K562 (cell line): ENCODE measurements around the gene PPDPF. TPM values are rescaled to one million over a fixed set of nuclear protein-coding genes. Genes with fewer than 3 reads are reported as not detected.

Source experiments
- ATAC-seq: fragments of 200-7000 bp; cut with Tn5 transposase; 3 replicates; pipeline ENCODE4 v1.9.1; 2020; ENCODE audit warnings: moderate library complexity
- BruUV-seq: library from RNA; stranded (reverse); fragments of 400-500 nt; replicated peaks from 2 replicates; lab custom pipeline; 2021; lab: Mats Ljungman, UMichigan
- CTCF ChIA-PET: fragments of 300-600 bp; formaldehyde crosslinking; extraction: SDS; loops from one replicate; lab custom pipeline; 2021; ENCODE audit warnings: low intra/inter-chr PET ratio; lab: Yijun Ruan, JAX
- POLR2A ChIA-PET: fragments of 300-600, 350-650 bp; sonication (Branson Sonifier 250); formaldehyde crosslinking; extraction: SDS; loops from one replicate; lab custom pipeline; 2021; ENCODE audit warnings: antibody characterized with exemption, inconsistent platforms; lab: Yijun Ruan, JAX
- DNase-seq, 4 experiments: peaks; one replicate each; pipeline versions ENCODE4 v3.0.0 to v3.0.0-alpha.2; 2011 to 2018; ENCODE audit warnings: low spot score in 3 of 4, mixed read lengths in 3 of 4; ENCODE audit errors: extremely low read depth in 1 of 4
- FAIRE-seq: peaks from 2 replicates; lab custom pipeline; 2011; peaks lifted over from hg19 to GRCh38; lab: Jason Lieb, UNC
- H2AFZ ChIP-seq: 2 replicates; pipeline ENCODE4 v1.6.0; 2011; ENCODE audit warnings: low read depth, low read length, control low read depth, inconsistent platforms
- H3K27ac ChIP-seq: fragments of 200-600 bp; 3 replicates; pipeline ENCODE4 v1.8.0; 2011; ENCODE audit warnings: low read depth, mild to moderate bottlenecking, control low read depth, inconsistent platforms, low read length, moderate library complexity, mixed read lengths; ENCODE audit errors: extremely low read depth
- H3K27me3 ChIP-seq, 2 experiments: fragments of 300-600 bp in 1 of 2; 2 replicates in 1 of 2; 3 replicates in 1 of 2; pipeline versions ENCODE4 v1.6.0 to v1.8.0; 2011; ENCODE audit warnings: inconsistent platforms in 2 of 2, low read length in 2 of 2, mild to moderate bottlenecking in 1 of 2, mixed read lengths in 1 of 2, moderate library complexity in 1 of 2; ENCODE audit not compliant: control insufficient read depth in 2 of 2, insufficient read depth in 2 of 2
- H3K36me3 ChIP-seq: fragments of 300-600 bp; 3 replicates; pipeline ENCODE4 v1.8.0; 2011; ENCODE audit warnings: mild to moderate bottlenecking, low read length, inconsistent platforms; ENCODE audit not compliant: control insufficient read depth, insufficient read depth
- H3K4me1 ChIP-seq, 2 experiments: fragments of 200-600 bp in 1 of 2; replicated peaks in 1 of 2; 2 replicates in 1 of 2; 3 replicates in 1 of 2; pipeline versions ENCODE4 v1.5.1 to v1.8.0; 2011; ENCODE audit warnings: inconsistent platforms in 2 of 2, low read length in 2 of 2, mild to moderate bottlenecking in 1 of 2, mixed read lengths in 1 of 2, moderate library complexity in 1 of 2; ENCODE audit not compliant: control insufficient read depth in 2 of 2, insufficient read depth in 2 of 2
- H3K4me2 ChIP-seq: 2 replicates; pipeline ENCODE4 v1.6.1; 2011; ENCODE audit warnings: low read length, control low read depth, inconsistent platforms, mixed read lengths; ENCODE audit not compliant: insufficient read depth
- H3K4me3 ChIP-seq: fragments of 200-600 bp; sonication (generic), shearing (Covaris generic); 2 replicates; pipeline ENCODE4 v1.5.1; 2016; ENCODE audit warnings: control low read depth, inconsistent platforms
- H3K79me2 ChIP-seq: fragments of 200-600 bp; 3 replicates; pipeline ENCODE4 v1.8.0; 2011; ENCODE audit warnings: low read length, inconsistent platforms; ENCODE audit not compliant: control insufficient read depth, insufficient read depth
- H3K9ac ChIP-seq, 2 experiments: 2 replicates each; pipeline versions ENCODE4 v1.6.0 to v1.6.1; 2011; ENCODE audit warnings: low read depth in 2 of 2, low read length in 2 of 2, control low read depth in 1 of 2, inconsistent platforms in 1 of 2, mild to moderate bottlenecking in 1 of 2, mixed read lengths in 1 of 2; ENCODE audit not compliant: insufficient read depth in 1 of 2
- H3K9me1 ChIP-seq: one replicate; pipeline ENCODE4 v1.6.0; 2011; ENCODE audit warnings: inconsistent platforms, mild to moderate bottlenecking, low read length, moderate library complexity; ENCODE audit not compliant: control insufficient read depth, insufficient read depth
- H3K9me3 ChIP-seq: replicated peaks from 2 replicates; pipeline ENCODE4 v1.5.1; 2011; ENCODE audit warnings: low read depth, low read length, inconsistent platforms; ENCODE audit not compliant: control insufficient read depth, insufficient read depth
- H4K20me1 ChIP-seq: replicated peaks from 2 replicates; pipeline ENCODE4 v1.6.1; 2011; ENCODE audit warnings: low read length, inconsistent platforms, mixed read lengths; ENCODE audit not compliant: control insufficient read depth, insufficient read depth
- E2F6 ChIP-seq, 2 experiments: IDR thresholded peaks; 2 replicates each; pipeline ENCODE4 v1.6.1; 2011; ENCODE audit warnings: borderline replicate concordance in 1 of 2, control low read depth in 1 of 2, low read depth in 1 of 2, low read length in 1 of 2, mild to moderate bottlenecking in 1 of 2, mixed read lengths in 1 of 2, moderate library complexity in 1 of 2; ENCODE audit not compliant: insufficient read depth in 1 of 2, insufficient read length in 1 of 2, poor library complexity in 1 of 2, severe bottlenecking in 1 of 2; ENCODE audit errors: extremely low read depth in 1 of 2
- HNRNPL ChIP-seq: fragments of 200-400 bp; formaldehyde crosslinking; IDR thresholded peaks from 2 replicates; pipeline ENCODE4 v1.6.1; 2017; ENCODE audit warnings: low read depth, mild to moderate bottlenecking, low read length
- IRF9 ChIP-seq: fragments of 450-650 bp; IDR thresholded peaks from 2 replicates; pipeline ENCODE4 v1.6.1; 2016; ENCODE audit warnings: missing biosample characterization, missing genetic modification characterization
- MAX ChIP-seq: sonication (generic); formaldehyde crosslinking; IDR thresholded peaks from 2 replicates; pipeline ENCODE4 v1.9.0; 2022; ENCODE audit warnings: mild to moderate bottlenecking, missing genetic modification reagents
- NR3C1 ChIP-seq: sonication (generic); formaldehyde crosslinking; IDR thresholded peaks from 2 replicates; pipeline ENCODE4 v1.8.1; 2022; ENCODE audit warnings: missing genetic modification reagents
- SIN3B ChIP-seq: fragments of 450-650 bp; IDR thresholded peaks from 2 replicates; pipeline ENCODE4 v1.6.1; 2017; ENCODE audit warnings: low read depth, mild to moderate bottlenecking, moderate library complexity
- WGBS: fragments of 100-300 bp; shearing (Covaris generic); methylation state at CpG from one replicate; pipeline ENCODE4 v1.1.6; 2016; ENCODE audit warnings: low coverage, mixed read lengths; ENCODE audit not compliant: insufficient coverage; ENCODE audit errors: missing lambda C conversion rate; 5-methylcytosine and 5-hydroxymethylcytosine counted together
- in situ Hi-C: fragments of 300-500 bp; cut with MboI; formaldehyde crosslinking; loops from 4 replicates; pipeline ENCODE4 v1.15.0; 2018; ENCODE audit warnings: inconsistent platforms, mixed read lengths
- intact Hi-C: fragments of 100-400 bp; cut with micrococcal nuclease; formaldehyde crosslinking; loops from 2 replicates; pipeline ENCODE4 v1.14.2; 2022
- polyA plus RNA-seq, 8 experiments: library from polyadenylated mRNA; depleted of rRNA in 4 of 8; stranded (reverse) in 5 of 8; unstranded in 3 of 8; fragments of >200 nt; fragmentation: Nextera tagmentation in 2 of 8; fragmentation: Illumina TruSeq in 1 of 8; extraction: Ambion mirVana in 2 of 8; extraction: Trizol in 1 of 8; gene quantifications; 2 replicates each; pipeline versions ENCODE4 v1.2.1 to v1.2.3, GENCODE V29; 2011 to 2014; ENCODE audit warnings: inconsistent platforms in 1 of 8, missing spikeins in 1 of 8
- total RNA-seq, 7 experiments: library from RNA; depleted of rRNA in 6 of 7; stranded (reverse); fragments of >200 nt in 6 of 7; fragmentation: Illumina TruSeq in 2 of 7; extraction: Trizol in 2 of 7; gene quantifications; 2 replicates each; pipeline versions ENCODE4 v1.2.1 to v1.2.3, GENCODE V29; 2011 to 2021; ENCODE audit warnings: low replicate concordance in 1 of 7
- TF ChIP-seq, protein P1 (sequence below): sonication (generic); formaldehyde crosslinking; IDR thresholded peaks from 2 replicates; pipeline ENCODE4 v1.8.1; 2023; ENCODE audit warnings: mild to moderate bottlenecking, missing genetic modification reagents

PPDPF gene
- total and polyA plus RNA-seq, 9 of the 15 experiments (the other 6 are each of a cell fraction or from before 2014, with no cell fraction given), result 0.77 to 233 (median 10.5) TPM

GRCh38 chr20:63567136-63567385, 46.5 kb downstream of the PPDPF start:
- no peaks in the 10 kb centered on the region for H3K9me3 ChIP-seq
- H2AFZ ChIP-seq, result no peak overlapping the region
- CTCF ChIA-PET, result interaction anchor here (0.6 kb wide), 1 partner anchor 127 kb away, joined by 3 read pairs; no protein-coding TSS in a partner anchor
- peak; percentile 21; the same call in 1 of the 2 replicates for TF ChIP-seq NR3C1 (CRISPR knock-in tag)
- no peak for TF ChIP-seq IRF9 (tag)
- TF ChIP-seq, protein P1, sequence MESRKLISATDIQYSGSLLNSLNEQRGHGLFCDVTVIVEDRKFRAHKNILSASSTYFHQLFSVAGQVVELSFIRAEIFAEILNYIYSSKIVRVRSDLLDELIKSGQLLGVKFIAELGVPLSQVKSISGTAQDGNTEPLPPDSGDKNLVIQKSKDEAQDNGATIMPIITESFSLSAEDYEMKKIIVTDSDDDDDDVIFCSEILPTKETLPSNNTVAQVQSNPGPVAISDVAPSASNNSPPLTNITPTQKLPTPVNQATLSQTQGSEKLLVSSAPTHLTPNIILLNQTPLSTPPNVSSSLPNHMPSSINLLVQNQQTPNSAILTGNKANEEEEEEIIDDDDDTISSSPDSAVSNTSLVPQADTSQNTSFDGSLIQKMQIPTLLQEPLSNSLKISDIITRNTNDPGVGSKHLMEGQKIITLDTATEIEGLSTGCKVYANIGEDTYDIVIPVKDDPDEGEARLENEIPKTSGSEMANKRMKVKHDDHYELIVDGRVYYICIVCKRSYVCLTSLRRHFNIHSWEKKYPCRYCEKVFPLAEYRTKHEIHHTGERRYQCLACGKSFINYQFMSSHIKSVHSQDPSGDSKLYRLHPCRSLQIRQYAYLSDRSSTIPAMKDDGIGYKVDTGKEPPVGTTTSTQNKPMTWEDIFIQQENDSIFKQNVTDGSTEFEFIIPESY (CRISPR knock-in tag), result peak; percentile 98
- TF ChIP-seq HNRNPL, result 0 out of 2 replicates have a peak, but pooled peaks have one; percentile 21
- TF ChIP-seq MAX (CRISPR knock-in tag), result peak; percentile 55
- TF ChIP-seq SIN3B, result no peak
- TF ChIP-seq E2F6 (IDR thresholded peaks at IDR 0.05; ENCODE audit: borderline replicate concordance in 1 of 2, extremely low read depth in 1 of 2, insufficient read depth in 1 of 2, insufficient read length in 1 of 2, low read depth in 1 of 2, low read length in 1 of 2, poor library complexity in 1 of 2, severe bottlenecking in 1 of 2), result peak in 1 of 2 experiments; percentile 46
- TF ChIP-seq, all 486 proteins: peak for 5
- Histone ChIP-seq H3K79me2 (no peaks in the 10 kb centered on the region), H3K4me1 (peaks cover 0 to 89% of the 10 kb centered on the region in 2 experiments; a peak in 3 of 5 replicates), H3K36me3 (no peaks in the 10 kb centered on the region), H3K27me3 (peaks cover 0 to 24% of the 10 kb centered on the region in 2 experiments; a peak in 2 of 5 replicates), H3K27ac (no peak overlapping the region), H3K9me1 (no peaks in the 10 kb centered on the region), H3K9ac (no peak overlapping the region), H3K4me2 (no peak overlapping the region), H3K4me3 (no peak overlapping the region), H4K20me1 (no peaks in the 10 kb centered on the region)
- in situ Hi-C loops (no loop called here), intact Hi-C loops (no loop called here)
- DNase-seq, result no peak
- WGBS, result 70% methylated on average over 21 of the region's 22 CpGs
- no peak for FAIRE-seq
- POLR2A ChIA-PET, result interaction anchor here (0.6 to 1.0 kb wide), 2 partner anchors 11 to 197 kb away, joined by 3 read pairs; no protein-coding TSS in a partner anchor
- no TSS peak for BruUV-seq
- no peak for ATAC-seq
